WTC11 (cell line): ENCODE data around the gene RASGRF2. TPM values are rescaled to one million over a fixed set of nuclear protein-coding genes. Genes with fewer than 3 reads are reported as not detected.

Source experiments
- ATAC-seq: fragments of 200-7000 bp; cut with Tn5 transposase; 2 replicates; pipeline ENCODE4 v1.10.0; 2021; ENCODE audit warnings: mild to moderate bottlenecking, moderate library complexity
- CTCF ChIA-PET: fragments of 300-600 bp; sonication (Branson Sonifier 250); formaldehyde crosslinking; loops from one replicate; lab custom pipeline; 2021; ENCODE audit warnings: antibody characterized with exemption; lab: Charles Lee
- POLR2A ChIA-PET: fragments of 350-600 bp; sonication (Branson Sonifier 250); formaldehyde crosslinking; loops from one replicate; lab custom pipeline; 2021; ENCODE audit warnings: antibody characterized with exemption; lab: Charles Lee
- DNase-seq: peaks from one replicate; pipeline ENCODE4 v3.0.0; 2021; ENCODE audit warnings: low spot score
- H3K27ac Mint-ChIP-seq: 2 replicates; pipeline ENCODE4 v1.8.0; 2021; ENCODE audit warnings: mixed read lengths
- H3K27me3 Mint-ChIP-seq: 2 replicates; pipeline ENCODE4 v1.8.0; 2021; ENCODE audit warnings: low read depth, mild to moderate bottlenecking, moderate library complexity, mixed read lengths
- H3K36me3 Mint-ChIP-seq: 2 replicates; pipeline ENCODE4 v1.8.0; 2021; ENCODE audit warnings: mixed read lengths
- H3K4me1 Mint-ChIP-seq: 2 replicates; pipeline ENCODE4 v1.8.0; 2022; ENCODE audit warnings: mixed read lengths
- H3K4me3 Mint-ChIP-seq: 2 replicates; pipeline ENCODE4 v1.8.0; 2021; ENCODE audit warnings: mild to moderate bottlenecking, moderate library complexity, mixed read lengths
- H3K9me3 Mint-ChIP-seq: 2 replicates; pipeline ENCODE4 v1.8.0; 2021; ENCODE audit warnings: mixed read lengths
- CREB1 ChIP-seq: sonication (generic); formaldehyde crosslinking; IDR thresholded peaks from 2 replicates; pipeline ENCODE4 v1.8.0; 2023; ENCODE audit warnings: mild to moderate bottlenecking, missing genetic modification reagents
- ESRRA ChIP-seq: sonication (generic); formaldehyde crosslinking; IDR thresholded peaks from 2 replicates; pipeline ENCODE4 v1.8.1; 2022; ENCODE audit warnings: mild to moderate bottlenecking, missing genetic modification reagents, borderline replicate concordance
- GRHL2 ChIP-seq: fragments of 250-450 bp; sonication (Bioruptor Pico); IDR thresholded peaks from 2 replicates; pipeline ENCODE4 v1.8.0; 2022; ENCODE audit warnings: mild to moderate bottlenecking, moderate library complexity; ENCODE audit not compliant: insufficient replicate concordance, severe bottlenecking
- IRF2 ChIP-seq: sonication (generic); formaldehyde crosslinking; IDR thresholded peaks from 2 replicates; pipeline ENCODE4 v1.8.0; 2022; ENCODE audit warnings: low read depth, missing genetic modification reagents, borderline replicate concordance
- JAZF1 ChIP-seq: fragments of 250-450 bp; sonication (Bioruptor Pico); IDR thresholded peaks from 2 replicates; pipeline ENCODE4 v1.9.0; 2021; ENCODE audit warnings: moderate library complexity, mild to moderate bottlenecking, inconsistent platforms
- MXD4 ChIP-seq: fragments of 250-450 bp; sonication (Bioruptor Pico); IDR thresholded peaks from 2 replicates; pipeline ENCODE4 v1.8.0; 2021; ENCODE audit warnings: mild to moderate bottlenecking, moderate library complexity, borderline replicate concordance
- NFYB ChIP-seq: sonication (generic); formaldehyde crosslinking; conservative IDR thresholded peaks from 2 replicates; pipeline ENCODE4 v1.8.0; 2022; ENCODE audit warnings: low read depth, missing genetic modification reagents
- SMAD3 ChIP-seq: sonication (generic); formaldehyde crosslinking; IDR thresholded peaks from 2 replicates; pipeline ENCODE4 v1.8.0; 2022; ENCODE audit warnings: missing genetic modification reagents, mild to moderate bottlenecking, borderline replicate concordance
- TEAD1 ChIP-seq: sonication (generic); formaldehyde crosslinking; IDR thresholded peaks from 2 replicates; pipeline ENCODE4 v1.8.0; 2022; ENCODE audit warnings: mild to moderate bottlenecking, missing genetic modification reagents
- ZNF121 ChIP-seq: sonication (generic); formaldehyde crosslinking; IDR thresholded peaks from 2 replicates; pipeline ENCODE4 v1.8.0; 2023; ENCODE audit warnings: missing genetic modification reagents
- ZNF138 ChIP-seq: sonication (generic); formaldehyde crosslinking; conservative IDR thresholded peaks from 2 replicates; pipeline ENCODE4 v1.8.1; 2022; ENCODE audit warnings: mild to moderate bottlenecking, moderate library complexity, missing genetic modification reagents
- ZNF232 ChIP-seq: sonication (generic); formaldehyde crosslinking; IDR thresholded peaks from 2 replicates; pipeline ENCODE4 v1.8.0; 2022; ENCODE audit warnings: mild to moderate bottlenecking, missing genetic modification reagents
- ZNF396 ChIP-seq: fragments of 250-450 bp; sonication (Bioruptor Pico); IDR thresholded peaks from 2 replicates; pipeline ENCODE4 v1.8.0; 2021; ENCODE audit warnings: mild to moderate bottlenecking, moderate library complexity, borderline replicate concordance
- ZNF423 ChIP-seq: fragments of 250-450 bp; sonication (Bioruptor Pico); IDR thresholded peaks from 2 replicates; pipeline ENCODE4 v2.1.2; 2022; ENCODE audit warnings: mild to moderate bottlenecking, moderate library complexity
- total RNA-seq: library from RNA; stranded (reverse); gene quantifications from 3 replicates; pipeline ENCODE4 v1.2.3, GENCODE V29; 2021
- TF ChIP-seq, protein P1 (sequence below): sonication (generic); formaldehyde crosslinking; IDR thresholded peaks from 2 replicates; pipeline ENCODE4 v1.8.0; 2023; ENCODE audit warnings: mild to moderate bottlenecking, missing genetic modification reagents
- TF ChIP-seq, protein P2 (sequence below): sonication (generic); formaldehyde crosslinking; conservative IDR thresholded peaks from 2 replicates; pipeline ENCODE4 v1.8.1; 2023; ENCODE audit warnings: mild to moderate bottlenecking, low read depth, missing genetic modification reagents, moderate library complexity
- TF ChIP-seq, protein P3 (sequence below): sonication (generic); formaldehyde crosslinking; IDR thresholded peaks from 2 replicates; pipeline ENCODE4 v1.8.1; 2023; ENCODE audit warnings: mild to moderate bottlenecking, moderate library complexity, missing genetic modification reagents
- TF ChIP-seq, protein P4 (sequence below): sonication (generic); formaldehyde crosslinking; IDR thresholded peaks from 2 replicates; pipeline ENCODE4 v1.8.0; 2022; ENCODE audit warnings: mild to moderate bottlenecking, missing genetic modification reagents
- TF ChIP-seq, protein P5 (sequence below): sonication (generic); formaldehyde crosslinking; IDR thresholded peaks from 2 replicates; pipeline ENCODE4 v1.8.1; 2022; ENCODE audit warnings: low read depth, mild to moderate bottlenecking, moderate library complexity, missing genetic modification reagents, borderline replicate concordance
- TF ChIP-seq, protein P6 (sequence below): sonication (generic); formaldehyde crosslinking; IDR thresholded peaks from 2 replicates; pipeline ENCODE4 v1.8.1; 2022; ENCODE audit warnings: mild to moderate bottlenecking, missing genetic modification reagents, moderate library complexity, borderline replicate concordance

Gene RASGRF2
- total RNA-seq, 1 experiment from 2014 or later, result 17.6 TPM

DNA sequence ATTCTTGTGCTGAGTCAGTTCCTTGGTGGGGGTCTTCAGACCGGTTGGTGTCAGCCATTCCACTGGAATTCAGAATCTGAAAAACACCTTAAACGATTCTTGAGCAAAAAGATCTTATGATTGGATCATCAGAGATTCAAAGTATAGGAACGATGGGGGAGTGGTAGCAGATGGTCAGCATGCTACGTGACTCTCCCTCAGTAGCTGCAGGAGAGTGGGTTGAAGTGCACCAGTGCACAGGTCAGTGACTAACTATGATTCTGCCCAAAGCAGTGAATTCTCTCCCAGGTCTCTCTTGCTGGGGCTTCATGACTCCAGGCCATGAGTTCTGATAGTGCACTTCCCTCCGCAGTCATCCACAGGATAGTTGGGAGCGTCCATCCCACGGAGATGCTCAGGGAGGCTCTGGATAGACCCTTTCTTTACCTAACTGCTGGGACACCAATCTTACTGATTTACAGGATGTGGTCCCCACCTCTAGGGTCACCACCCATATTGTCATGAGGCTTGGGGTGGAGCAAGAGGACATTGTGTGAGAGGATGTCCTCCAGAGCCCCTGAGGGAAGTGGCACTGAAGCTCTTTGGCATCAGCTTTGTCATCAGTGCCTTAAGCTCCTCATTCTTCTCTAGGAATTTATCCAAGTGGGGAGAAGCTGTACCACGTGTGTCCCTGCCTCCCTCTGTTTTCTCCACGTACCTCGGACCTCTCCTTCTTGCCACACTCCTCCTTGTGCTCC, 62.0 kb downstream of the RASGRF2 start (continued):
- TF ChIP-seq CREB1 (no peak), GRHL2 (no peak), ZNF232 (no peak), ESRRA (CRISPR knock-in tag) (no peak), TEAD1 (CRISPR knock-in tag) (no peak)
- TF ChIP-seq, protein P1, sequence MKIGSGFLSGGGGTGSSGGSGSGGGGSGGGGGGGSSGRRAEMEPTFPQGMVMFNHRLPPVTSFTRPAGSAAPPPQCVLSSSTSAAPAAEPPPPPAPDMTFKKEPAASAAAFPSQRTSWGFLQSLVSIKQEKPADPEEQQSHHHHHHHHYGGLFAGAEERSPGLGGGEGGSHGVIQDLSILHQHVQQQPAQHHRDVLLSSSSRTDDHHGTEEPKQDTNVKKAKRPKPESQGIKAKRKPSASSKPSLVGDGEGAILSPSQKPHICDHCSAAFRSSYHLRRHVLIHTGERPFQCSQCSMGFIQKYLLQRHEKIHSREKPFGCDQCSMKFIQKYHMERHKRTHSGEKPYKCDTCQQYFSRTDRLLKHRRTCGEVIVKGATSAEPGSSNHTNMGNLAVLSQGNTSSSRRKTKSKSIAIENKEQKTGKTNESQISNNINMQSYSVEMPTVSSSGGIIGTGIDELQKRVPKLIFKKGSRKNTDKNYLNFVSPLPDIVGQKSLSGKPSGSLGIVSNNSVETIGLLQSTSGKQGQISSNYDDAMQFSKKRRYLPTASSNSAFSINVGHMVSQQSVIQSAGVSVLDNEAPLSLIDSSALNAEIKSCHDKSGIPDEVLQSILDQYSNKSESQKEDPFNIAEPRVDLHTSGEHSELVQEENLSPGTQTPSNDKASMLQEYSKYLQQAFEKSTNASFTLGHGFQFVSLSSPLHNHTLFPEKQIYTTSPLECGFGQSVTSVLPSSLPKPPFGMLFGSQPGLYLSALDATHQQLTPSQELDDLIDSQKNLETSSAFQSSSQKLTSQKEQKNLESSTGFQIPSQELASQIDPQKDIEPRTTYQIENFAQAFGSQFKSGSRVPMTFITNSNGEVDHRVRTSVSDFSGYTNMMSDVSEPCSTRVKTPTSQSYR (CRISPR knock-in tag), result no peak
- TF ChIP-seq, all 79 proteins: peak for 0

DNA sequence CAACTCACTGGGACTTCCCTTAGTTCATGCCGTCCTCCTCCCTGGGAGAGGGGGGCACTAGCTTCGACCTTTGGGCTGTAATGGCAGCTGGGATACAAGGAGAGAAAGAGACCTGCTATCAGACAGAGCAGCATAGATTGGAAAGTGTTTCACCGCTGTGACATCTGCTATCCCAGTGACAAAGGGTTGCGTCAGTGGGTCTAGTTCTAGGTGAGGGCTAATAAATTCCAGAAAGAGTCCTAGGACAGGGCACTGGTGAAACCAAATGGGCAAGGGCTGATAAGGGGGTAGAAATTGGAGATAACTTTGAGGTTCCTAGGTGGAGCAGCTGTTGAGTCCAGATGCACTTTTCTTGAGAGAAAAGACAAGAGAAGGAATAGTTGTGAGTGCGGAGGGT, 62.5 kb downstream of the RASGRF2 start:
- ChIA-PET POLR2A (no interaction called here), CTCF (no interaction called here)

DNA sequence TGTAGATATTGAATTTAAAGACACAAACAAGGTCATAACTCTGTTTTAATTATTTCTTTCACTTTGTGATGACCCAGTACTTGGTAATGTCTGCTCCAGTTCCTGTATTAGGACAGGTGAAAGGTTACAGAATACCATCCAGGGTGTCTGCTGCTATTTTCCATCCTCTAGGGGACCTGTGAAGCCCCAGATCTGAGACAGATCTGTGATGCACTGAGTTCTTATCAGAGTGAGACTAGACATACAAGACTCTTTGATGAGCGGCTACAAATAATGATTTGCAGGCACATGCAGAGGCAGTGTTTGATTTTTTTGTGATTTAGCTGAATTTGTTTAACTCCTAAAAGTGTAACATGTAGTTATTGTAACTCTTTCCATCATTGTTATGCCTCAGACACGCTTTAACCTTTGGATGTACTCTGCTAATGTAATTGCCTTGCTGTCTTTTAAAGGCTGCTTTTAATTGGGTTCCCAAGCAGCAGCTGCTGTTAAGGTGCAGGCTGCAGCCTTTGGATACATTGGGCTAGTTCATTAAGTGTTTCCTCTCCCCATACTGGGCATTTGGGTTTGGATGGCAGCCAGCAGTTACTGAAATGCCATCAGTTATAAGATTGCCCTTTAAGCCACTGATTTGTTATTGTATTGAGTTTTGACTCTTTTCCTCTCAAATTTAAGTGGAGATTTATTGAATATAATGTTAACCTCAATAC, 63.3 kb downstream of the RASGRF2 start:
- Mint-ChIP-seq H3K4me1 (peaks cover 14% of the 10 kb centered on the region), H3K27me3 (0 out of 2 replicates have a peak, but pooled peaks cover 3% of the 10 kb centered on the region), H3K9me3 (peaks cover 8% of the 10 kb centered on the region), H3K4me3 (no peak overlapping the region), H3K27ac (no peak overlapping the region), H3K36me3 (peaks cover 9% of the 10 kb centered on the region)
- DNase-seq (no peak), ATAC-seq (peak; percentile 42; the same call in 1 of the 2 replicates)
- ChIA-PET POLR2A (no interaction called here), CTCF (no interaction called here)
- TF ChIP-seq, protein P2, sequence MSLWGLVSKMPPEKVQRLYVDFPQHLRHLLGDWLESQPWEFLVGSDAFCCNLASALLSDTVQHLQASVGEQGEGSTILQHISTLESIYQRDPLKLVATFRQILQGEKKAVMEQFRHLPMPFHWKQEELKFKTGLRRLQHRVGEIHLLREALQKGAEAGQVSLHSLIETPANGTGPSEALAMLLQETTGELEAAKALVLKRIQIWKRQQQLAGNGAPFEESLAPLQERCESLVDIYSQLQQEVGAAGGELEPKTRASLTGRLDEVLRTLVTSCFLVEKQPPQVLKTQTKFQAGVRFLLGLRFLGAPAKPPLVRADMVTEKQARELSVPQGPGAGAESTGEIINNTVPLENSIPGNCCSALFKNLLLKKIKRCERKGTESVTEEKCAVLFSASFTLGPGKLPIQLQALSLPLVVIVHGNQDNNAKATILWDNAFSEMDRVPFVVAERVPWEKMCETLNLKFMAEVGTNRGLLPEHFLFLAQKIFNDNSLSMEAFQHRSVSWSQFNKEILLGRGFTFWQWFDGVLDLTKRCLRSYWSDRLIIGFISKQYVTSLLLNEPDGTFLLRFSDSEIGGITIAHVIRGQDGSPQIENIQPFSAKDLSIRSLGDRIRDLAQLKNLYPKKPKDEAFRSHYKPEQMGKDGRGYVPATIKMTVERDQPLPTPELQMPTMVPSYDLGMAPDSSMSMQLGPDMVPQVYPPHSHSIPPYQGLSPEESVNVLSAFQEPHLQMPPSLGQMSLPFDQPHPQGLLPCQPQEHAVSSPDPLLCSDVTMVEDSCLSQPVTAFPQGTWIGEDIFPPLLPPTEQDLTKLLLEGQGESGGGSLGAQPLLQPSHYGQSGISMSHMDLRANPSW (CRISPR knock-in tag), result no peak
- TF ChIP-seq, protein P3, sequence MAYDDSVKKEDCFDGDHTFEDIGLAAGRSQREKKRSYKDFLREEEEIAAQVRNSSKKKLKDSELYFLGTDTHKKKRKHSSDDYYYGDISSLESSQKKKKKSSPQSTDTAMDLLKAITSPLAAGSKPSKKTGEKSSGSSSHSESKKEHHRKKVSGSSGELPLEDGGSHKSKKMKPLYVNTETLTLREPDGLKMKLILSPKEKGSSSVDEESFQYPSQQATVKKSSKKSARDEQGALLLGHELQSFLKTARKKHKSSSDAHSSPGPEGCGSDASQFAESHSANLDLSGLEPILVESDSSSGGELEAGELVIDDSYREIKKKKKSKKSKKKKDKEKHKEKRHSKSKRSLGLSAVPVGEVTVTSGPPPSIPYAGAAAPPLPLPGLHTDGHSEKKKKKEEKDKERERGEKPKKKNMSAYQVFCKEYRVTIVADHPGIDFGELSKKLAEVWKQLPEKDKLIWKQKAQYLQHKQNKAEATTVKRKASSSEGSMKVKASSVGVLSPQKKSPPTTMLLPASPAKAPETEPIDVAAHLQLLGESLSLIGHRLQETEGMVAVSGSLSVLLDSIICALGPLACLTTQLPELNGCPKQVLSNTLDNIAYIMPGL, result no peak
- TF ChIP-seq ZNF396 (CRISPR knock-in tag), result no peak
- no peak for TF ChIP-seq NFYB (CRISPR knock-in tag)
- TF ChIP-seq MXD4 (CRISPR knock-in tag), result no peak
- TF ChIP-seq, protein P4, sequence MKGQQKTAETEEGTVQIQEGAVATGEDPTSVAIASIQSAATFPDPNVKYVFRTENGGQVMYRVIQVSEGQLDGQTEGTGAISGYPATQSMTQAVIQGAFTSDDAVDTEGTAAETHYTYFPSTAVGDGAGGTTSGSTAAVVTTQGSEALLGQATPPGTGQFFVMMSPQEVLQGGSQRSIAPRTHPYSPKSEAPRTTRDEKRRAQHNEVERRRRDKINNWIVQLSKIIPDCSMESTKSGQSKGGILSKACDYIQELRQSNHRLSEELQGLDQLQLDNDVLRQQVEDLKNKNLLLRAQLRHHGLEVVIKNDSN (CRISPR knock-in tag), result no peak
- TF ChIP-seq ESRRA (CRISPR knock-in tag), result no peak

More for the DNA sequence above, 62.5 kb downstream of the RASGRF2 start:
- Mint-ChIP-seq H3K4me3 (no peak overlapping the region), H3K9me3 (peaks cover 3% of the 10 kb centered on the region), H3K36me3 (peaks cover 4% of the 10 kb centered on the region), H3K27ac (no peak overlapping the region), H3K27me3 (0 out of 2 replicates have a peak, but pooled peaks cover 1% of the 10 kb centered on the region), H3K4me1 (peaks cover 12% of the 10 kb centered on the region)
- ATAC-seq (no peak), DNase-seq (no peak)
- TF ChIP-seq, protein P3, result no peak
- TF ChIP-seq ZNF138, result no peak
- no peak for TF ChIP-seq IRF2
- TF ChIP-seq, protein P5, sequence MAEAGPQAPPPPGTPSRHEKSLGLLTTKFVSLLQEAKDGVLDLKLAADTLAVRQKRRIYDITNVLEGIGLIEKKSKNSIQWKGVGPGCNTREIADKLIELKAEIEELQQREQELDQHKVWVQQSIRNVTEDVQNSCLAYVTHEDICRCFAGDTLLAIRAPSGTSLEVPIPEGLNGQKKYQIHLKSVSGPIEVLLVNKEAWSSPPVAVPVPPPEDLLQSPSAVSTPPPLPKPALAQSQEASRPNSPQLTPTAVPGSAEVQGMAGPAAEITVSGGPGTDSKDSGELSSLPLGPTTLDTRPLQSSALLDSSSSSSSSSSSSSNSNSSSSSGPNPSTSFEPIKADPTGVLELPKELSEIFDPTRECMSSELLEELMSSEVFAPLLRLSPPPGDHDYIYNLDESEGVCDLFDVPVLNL, result no peak
- TF ChIP-seq JAZF1 (CRISPR knock-in tag), result no peak
- no peak for TF ChIP-seq ZNF121 (CRISPR knock-in tag)
- TF ChIP-seq ZNF423, result no peak
- TF ChIP-seq ZNF232, result no peak
- TF ChIP-seq SMAD3, result no peak
- TF ChIP-seq, protein P6, sequence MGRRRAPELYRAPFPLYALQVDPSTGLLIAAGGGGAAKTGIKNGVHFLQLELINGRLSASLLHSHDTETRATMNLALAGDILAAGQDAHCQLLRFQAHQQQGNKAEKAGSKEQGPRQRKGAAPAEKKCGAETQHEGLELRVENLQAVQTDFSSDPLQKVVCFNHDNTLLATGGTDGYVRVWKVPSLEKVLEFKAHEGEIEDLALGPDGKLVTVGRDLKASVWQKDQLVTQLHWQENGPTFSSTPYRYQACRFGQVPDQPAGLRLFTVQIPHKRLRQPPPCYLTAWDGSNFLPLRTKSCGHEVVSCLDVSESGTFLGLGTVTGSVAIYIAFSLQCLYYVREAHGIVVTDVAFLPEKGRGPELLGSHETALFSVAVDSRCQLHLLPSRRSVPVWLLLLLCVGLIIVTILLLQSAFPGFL (CRISPR knock-in tag), result no peak
- TF ChIP-seq ESRRA (CRISPR knock-in tag), result no peak
